ENCODE measurements around the gene NINL. TPM values are rescaled to one million over a fixed set of nuclear protein-coding genes. Genes with fewer than 3 reads are reported as not detected.

Gene NINL
- total RNA-seq, 4 donors from 2014 or later: 0.24 to 6.1 (median 0.88) TPM

DNA sequence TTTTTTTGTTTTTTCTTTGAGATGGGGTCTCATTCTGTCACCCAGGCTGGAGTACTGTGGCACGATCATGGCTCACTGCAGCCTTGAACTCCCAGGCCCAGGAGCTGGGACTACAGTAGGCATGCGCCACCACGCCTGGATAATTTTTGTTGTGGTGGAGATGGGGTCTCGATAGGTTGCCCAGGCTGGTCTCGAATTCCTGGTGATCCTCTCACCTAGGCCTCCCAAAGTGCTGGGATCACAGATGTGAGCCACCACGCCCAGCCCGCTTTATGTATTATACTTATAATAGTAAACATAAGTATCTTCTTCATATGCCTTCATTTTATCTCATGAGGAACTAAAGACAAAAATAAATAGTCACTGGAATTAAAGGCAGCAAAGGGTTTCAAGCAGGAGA, 114.3 kb downstream of the NINL start:
- ATAC-seq (no peak), DNase-seq (no peak)
- in situ Hi-C loops (cut with MboI; ENCODE audit: low sequenced_read_pairs in 4 of 4) (loop anchor here in 1 of 4 donors (25.0 kb wide), 1 partner anchor 109 kb away; no protein-coding TSS in a partner anchor), intact Hi-C loops (cut with DNase I; ENCODE audit: low total_unique reads) (no loop called here)
- no peak overlapping the region for H3K27ac ChIP-seq
- no peaks in the 10 kb centered on the region for H3K4me1 ChIP-seq
- H3K36me3 ChIP-seq: no peaks in the 10 kb centered on the region
- no peak for TF ChIP-seq POLR2A (IDR thresholded peaks at IDR 0.05)
- TF ChIP-seq, protein P1, sequence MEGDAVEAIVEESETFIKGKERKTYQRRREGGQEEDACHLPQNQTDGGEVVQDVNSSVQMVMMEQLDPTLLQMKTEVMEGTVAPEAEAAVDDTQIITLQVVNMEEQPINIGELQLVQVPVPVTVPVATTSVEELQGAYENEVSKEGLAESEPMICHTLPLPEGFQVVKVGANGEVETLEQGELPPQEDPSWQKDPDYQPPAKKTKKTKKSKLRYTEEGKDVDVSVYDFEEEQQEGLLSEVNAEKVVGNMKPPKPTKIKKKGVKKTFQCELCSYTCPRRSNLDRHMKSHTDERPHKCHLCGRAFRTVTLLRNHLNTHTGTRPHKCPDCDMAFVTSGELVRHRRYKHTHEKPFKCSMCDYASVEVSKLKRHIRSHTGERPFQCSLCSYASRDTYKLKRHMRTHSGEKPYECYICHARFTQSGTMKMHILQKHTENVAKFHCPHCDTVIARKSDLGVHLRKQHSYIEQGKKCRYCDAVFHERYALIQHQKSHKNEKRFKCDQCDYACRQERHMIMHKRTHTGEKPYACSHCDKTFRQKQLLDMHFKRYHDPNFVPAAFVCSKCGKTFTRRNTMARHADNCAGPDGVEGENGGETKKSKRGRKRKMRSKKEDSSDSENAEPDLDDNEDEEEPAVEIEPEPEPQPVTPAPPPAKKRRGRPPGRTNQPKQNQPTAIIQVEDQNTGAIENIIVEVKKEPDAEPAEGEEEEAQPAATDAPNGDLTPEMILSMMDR (IDR thresholded peaks at IDR 0.05 in 4 of 5, conservative IDR thresholded peaks at IDR 0.05 in 1 of 5): no peak
- no peaks in the 10 kb centered on the region for H3K9me3 ChIP-seq
- no peak overlapping the region for H3K4me3 ChIP-seq
- no peaks in the 10 kb centered on the region for H3K27me3 ChIP-seq

DNA sequence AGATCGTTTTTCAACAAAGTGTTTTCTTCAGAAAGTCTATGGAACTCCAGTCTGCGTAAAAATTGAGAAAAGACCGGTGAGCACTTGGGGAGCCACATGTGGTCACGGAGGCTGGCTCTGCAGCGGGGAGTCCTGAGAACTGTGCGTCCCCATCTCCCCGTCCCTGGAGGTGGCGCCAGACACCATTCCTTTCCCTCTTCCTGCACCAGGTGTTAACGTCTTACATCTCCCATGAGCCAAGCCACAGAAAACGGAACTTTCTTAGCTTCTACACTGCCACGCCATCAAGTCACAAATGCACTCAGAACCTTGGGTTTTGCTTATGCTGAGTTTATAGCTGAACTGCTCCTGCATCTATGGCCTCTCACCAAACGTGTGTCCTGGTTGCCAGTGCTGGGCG, 115.3 kb downstream of the NINL start:
- ATAC-seq (no peak), DNase-seq (no peak)
- Histone ChIP-seq H3K27me3 (no peaks in the 10 kb centered on the region), H3K9me3 (no peaks in the 10 kb centered on the region), H3K36me3 (no peaks in the 10 kb centered on the region), H3K4me1 (no peaks in the 10 kb centered on the region), H3K27ac (no peak overlapping the region), H3K4me3 (no peak overlapping the region)
- in situ Hi-C loops (cut with MboI; ENCODE audit: low sequenced_read_pairs in 4 of 4): loop anchor here in 1 of 4 donors (25.0 kb wide), 1 partner anchor 108 kb away; no protein-coding TSS in a partner anchor
- TF ChIP-seq POLR2A (IDR thresholded peaks at IDR 0.05): no peak
- TF ChIP-seq, protein P1 (IDR thresholded peaks at IDR 0.05 in 4 of 5, conservative IDR thresholded peaks at IDR 0.05 in 1 of 5): no peak
- intact Hi-C loops (cut with DNase I; ENCODE audit: low total_unique reads): no loop called here

DNA sequence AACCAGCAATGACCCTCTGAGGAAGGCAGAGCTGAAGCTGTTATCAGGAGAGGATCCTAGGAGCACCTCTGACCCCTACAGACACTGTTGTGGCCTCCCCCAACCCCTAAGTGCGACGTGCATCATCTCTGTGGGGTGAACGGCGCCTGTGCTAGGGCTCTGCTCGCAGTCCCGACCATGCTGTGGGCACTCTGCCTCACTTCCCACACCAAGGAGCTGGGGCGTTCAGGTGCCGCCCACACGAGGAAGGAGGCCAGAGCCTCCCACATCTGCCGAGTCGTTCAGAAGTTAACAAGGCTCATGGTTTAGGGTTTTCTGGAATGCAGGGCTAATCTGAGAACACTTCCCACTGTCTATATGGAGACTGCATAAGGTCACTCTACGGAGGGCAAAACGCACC, 115.8 kb downstream of the NINL start:
- Histone ChIP-seq H3K4me1 (no peaks in the 10 kb centered on the region), H3K9me3 (no peaks in the 10 kb centered on the region), H3K36me3 (no peaks in the 10 kb centered on the region), H3K27me3 (no peaks in the 10 kb centered on the region), H3K4me3 (no peak overlapping the region), H3K27ac (no peak overlapping the region)
- TF ChIP-seq, protein P1 (IDR thresholded peaks at IDR 0.05 in 4 of 5, conservative IDR thresholded peaks at IDR 0.05 in 1 of 5): no peak
- no peak for TF ChIP-seq POLR2A (IDR thresholded peaks at IDR 0.05)
- in situ Hi-C loops (cut with MboI; ENCODE audit: low sequenced_read_pairs in 4 of 4): loop anchor here in 1 of 4 donors (25.0 kb wide), 1 partner anchor 107 kb away; no protein-coding TSS in a partner anchor
- DNase-seq (no peak), ATAC-seq (no peak)
- intact Hi-C loops (cut with DNase I; ENCODE audit: low total_unique reads): no loop called here

DNA sequence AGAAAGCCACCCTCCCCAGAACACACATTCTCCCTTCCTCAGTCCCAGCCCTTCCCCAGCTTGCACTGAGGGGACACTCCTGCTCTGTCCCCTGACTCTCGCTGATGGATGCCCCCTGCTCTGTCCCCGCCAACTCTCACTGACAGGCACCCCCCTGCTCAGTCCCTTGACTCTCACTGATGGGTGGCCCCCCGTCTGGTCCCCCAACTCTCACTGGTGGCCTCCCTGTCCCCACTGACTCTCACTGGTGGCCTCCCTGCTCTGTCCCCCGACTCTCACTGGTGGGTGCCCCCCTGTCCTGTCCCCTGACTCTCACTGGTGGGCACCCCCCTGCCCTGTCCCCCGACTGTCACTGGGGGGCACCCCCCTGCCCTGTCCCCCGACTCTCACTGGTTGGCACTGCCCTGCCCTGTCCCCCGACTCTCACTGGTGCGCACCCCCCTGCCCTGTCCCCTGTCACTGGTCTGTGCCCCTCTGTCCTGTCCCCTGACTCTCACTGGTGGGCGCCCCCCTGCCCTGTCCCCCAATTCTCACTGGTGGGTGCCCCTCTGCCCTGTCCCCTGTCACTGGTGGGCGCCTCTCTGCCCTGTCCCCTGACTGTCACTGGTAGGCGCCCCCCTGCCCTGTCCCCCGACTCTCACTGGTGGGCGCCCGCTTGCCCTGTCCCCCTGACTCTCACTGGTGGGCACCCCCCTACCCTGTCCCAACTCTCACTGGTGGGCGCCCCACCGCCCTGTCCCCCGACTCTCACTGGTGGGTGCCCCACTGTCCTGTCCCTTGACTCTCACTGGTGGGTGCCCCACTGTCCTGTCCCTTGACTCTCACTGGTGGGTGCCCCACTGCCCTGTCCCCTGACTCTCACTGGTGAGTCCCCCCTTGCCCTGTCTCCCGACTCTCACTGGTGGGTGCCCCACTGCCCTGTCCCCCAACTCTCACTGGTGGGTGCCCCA, 116.9 kb downstream of the NINL start:
- Histone ChIP-seq H3K4me3 (no peak overlapping the region), H3K36me3 (no peaks in the 10 kb centered on the region), H3K4me1 (no peaks in the 10 kb centered on the region), H3K27me3 (no peaks in the 10 kb centered on the region), H3K9me3 (no peaks in the 10 kb centered on the region), H3K27ac (no peak overlapping the region)
- DNase-seq (no peak), ATAC-seq (no peak)
- TF ChIP-seq, protein P1 (IDR thresholded peaks at IDR 0.05 in 4 of 5, conservative IDR thresholded peaks at IDR 0.05 in 1 of 5): no peak
- TF ChIP-seq POLR2A (IDR thresholded peaks at IDR 0.05): no peak
- intact Hi-C loops (cut with DNase I; ENCODE audit: low total_unique reads): no loop called here
- in situ Hi-C loops (cut with MboI; ENCODE audit: low sequenced_read_pairs in 4 of 4): loop anchor here in 1 of 4 donors (25.0 kb wide), 1 partner anchor 106 kb away; no protein-coding TSS in a partner anchor

All from gastrocnemius medialis (tissue), 4 donors.